K562 (cell line): ENCODE measurements around the gene ADAM22. TPM values are rescaled to one million over a fixed set of nuclear protein-coding genes. Genes with fewer than 3 reads are reported as not detected.
A peak's percentile ranks its signal among the peaks of the same experiment; 100 is the strongest.

Source experiments
- ATAC-seq: fragments of 200-7000 bp; cut with Tn5 transposase; 3 replicates; pipeline ENCODE4 v1.9.1; 2020; ENCODE audit warnings: moderate library complexity
- BruUV-seq: library from RNA; stranded (reverse); fragments of 400-500 nt; replicated peaks from 2 replicates; lab custom pipeline; 2021; lab: Mats Ljungman, UMichigan
- CTCF ChIA-PET: fragments of 300-600 bp; formaldehyde crosslinking; extraction: SDS; loops from one replicate; lab custom pipeline; 2021; ENCODE audit warnings: low intra/inter-chr PET ratio; lab: Yijun Ruan, JAX
- POLR2A ChIA-PET: fragments of 300-600, 350-650 bp; sonication (Branson Sonifier 250); formaldehyde crosslinking; extraction: SDS; loops from one replicate; lab custom pipeline; 2021; ENCODE audit warnings: antibody characterized with exemption, inconsistent platforms; lab: Yijun Ruan, JAX
- DNase-seq, 4 experiments: peaks; one replicate each; pipeline versions ENCODE4 v3.0.0 to v3.0.0-alpha.2; 2011 to 2018; ENCODE audit warnings: low spot score in 3 of 4, mixed read lengths in 3 of 4; ENCODE audit errors: extremely low read depth in 1 of 4
- FAIRE-seq: peaks from 2 replicates; lab custom pipeline; 2011; peaks lifted over from hg19 to GRCh38; lab: Jason Lieb, UNC
- H2AFZ ChIP-seq: 2 replicates; pipeline ENCODE4 v1.6.0; 2011; ENCODE audit warnings: low read depth, low read length, control low read depth, inconsistent platforms
- H3K27ac ChIP-seq: fragments of 200-600 bp; 3 replicates; pipeline ENCODE4 v1.8.0; 2011; ENCODE audit warnings: low read depth, mild to moderate bottlenecking, control low read depth, inconsistent platforms, low read length, moderate library complexity, mixed read lengths; ENCODE audit errors: extremely low read depth
- H3K27me3 ChIP-seq, 2 experiments: fragments of 300-600 bp in 1 of 2; 2 replicates in 1 of 2; 3 replicates in 1 of 2; pipeline versions ENCODE4 v1.6.0 to v1.8.0; 2011; ENCODE audit warnings: inconsistent platforms in 2 of 2, low read length in 2 of 2, mild to moderate bottlenecking in 1 of 2, mixed read lengths in 1 of 2, moderate library complexity in 1 of 2; ENCODE audit not compliant: control insufficient read depth in 2 of 2, insufficient read depth in 2 of 2
- H3K36me3 ChIP-seq: fragments of 300-600 bp; 3 replicates; pipeline ENCODE4 v1.8.0; 2011; ENCODE audit warnings: mild to moderate bottlenecking, low read length, inconsistent platforms; ENCODE audit not compliant: control insufficient read depth, insufficient read depth
- H3K4me1 ChIP-seq, 2 experiments: fragments of 200-600 bp in 1 of 2; replicated peaks in 1 of 2; 2 replicates in 1 of 2; 3 replicates in 1 of 2; pipeline versions ENCODE4 v1.5.1 to v1.8.0; 2011; ENCODE audit warnings: inconsistent platforms in 2 of 2, low read length in 2 of 2, mild to moderate bottlenecking in 1 of 2, mixed read lengths in 1 of 2, moderate library complexity in 1 of 2; ENCODE audit not compliant: control insufficient read depth in 2 of 2, insufficient read depth in 2 of 2
- H3K4me2 ChIP-seq: 2 replicates; pipeline ENCODE4 v1.6.1; 2011; ENCODE audit warnings: low read length, control low read depth, inconsistent platforms, mixed read lengths; ENCODE audit not compliant: insufficient read depth
- H3K4me3 ChIP-seq: fragments of 200-600 bp; sonication (generic), shearing (Covaris generic); 2 replicates; pipeline ENCODE4 v1.5.1; 2016; ENCODE audit warnings: control low read depth, inconsistent platforms
- H3K79me2 ChIP-seq: fragments of 200-600 bp; 3 replicates; pipeline ENCODE4 v1.8.0; 2011; ENCODE audit warnings: low read length, inconsistent platforms; ENCODE audit not compliant: control insufficient read depth, insufficient read depth
- H3K9ac ChIP-seq, 2 experiments: 2 replicates each; pipeline versions ENCODE4 v1.6.0 to v1.6.1; 2011; ENCODE audit warnings: low read depth in 2 of 2, low read length in 2 of 2, control low read depth in 1 of 2, inconsistent platforms in 1 of 2, mild to moderate bottlenecking in 1 of 2, mixed read lengths in 1 of 2; ENCODE audit not compliant: insufficient read depth in 1 of 2
- H3K9me1 ChIP-seq: one replicate; pipeline ENCODE4 v1.6.0; 2011; ENCODE audit warnings: inconsistent platforms, mild to moderate bottlenecking, low read length, moderate library complexity; ENCODE audit not compliant: control insufficient read depth, insufficient read depth
- H3K9me3 ChIP-seq: replicated peaks from 2 replicates; pipeline ENCODE4 v1.5.1; 2011; ENCODE audit warnings: low read depth, low read length, inconsistent platforms; ENCODE audit not compliant: control insufficient read depth, insufficient read depth
- H4K20me1 ChIP-seq: replicated peaks from 2 replicates; pipeline ENCODE4 v1.6.1; 2011; ENCODE audit warnings: low read length, inconsistent platforms, mixed read lengths; ENCODE audit not compliant: control insufficient read depth, insufficient read depth
- ARID1B ChIP-seq: fragments of 450-650 bp; IDR thresholded peaks from 2 replicates; pipeline ENCODE4 v1.6.1; 2016; ENCODE audit warnings: antibody characterized with exemption, mild to moderate bottlenecking, inconsistent platforms
- ARID3A ChIP-seq: IDR thresholded peaks from 2 replicates; pipeline ENCODE4 v1.6.1; 2012; ENCODE audit warnings: low read depth, low read length, improper control_type of control experiment, borderline replicate concordance
- BACH1 ChIP-seq: fragments of 200-800 bp; sonication (Bioruptor generic); IDR thresholded peaks from 2 replicates; pipeline ENCODE4 v1.6.1; 2016; ENCODE audit warnings: missing genetic modification characterization, missing compliant biosample characterization
- EZH2 ChIP-seq: IDR thresholded peaks from 2 replicates; pipeline ENCODE4 v1.6.1; 2012; ENCODE audit warnings: low read depth, mild to moderate bottlenecking, inconsistent platforms, low read length, borderline replicate concordance
- GATAD2B ChIP-seq: fragments of 450-650 bp; IDR thresholded peaks from 2 replicates; pipeline ENCODE4 v1.6.1; 2017; ENCODE audit warnings: mild to moderate bottlenecking, borderline replicate concordance
- KDM2B ChIP-seq: fragments of 250-450 bp; sonication (Bioruptor Pico); IDR thresholded peaks from 2 replicates; pipeline ENCODE4 v1.8.0; 2021; ENCODE audit warnings: mild to moderate bottlenecking, moderate library complexity
- NFE2 ChIP-seq: IDR thresholded peaks from 2 replicates; pipeline ENCODE4 v1.6.1; 2014; ENCODE audit warnings: antibody characterized with exemption, low read depth
- PBX2 ChIP-seq, 2 experiments: IDR thresholded peaks in 1 of 2; conservative IDR thresholded peaks in 1 of 2; 2 replicates each; pipeline ENCODE4 v1.6.1; 2016; ENCODE audit warnings: low read depth in 2 of 2, mild to moderate bottlenecking in 1 of 2, missing compliant biosample characterization in 1 of 2, missing genetic modification characterization in 1 of 2, moderate library complexity in 1 of 2
- TEAD1 ChIP-seq, 2 experiments: fragments of 450-650 bp in 1 of 2; sonication (generic) in 1 of 2; formaldehyde crosslinking; IDR thresholded peaks; 2 replicates each; pipeline versions ENCODE4 v1.4.0 to v1.8.0; 2020 to 2022; ENCODE audit warnings: mild to moderate bottlenecking in 2 of 2, missing genetic modification reagents in 1 of 2
- TSHZ1 ChIP-seq: fragments of 250-450 bp; sonication (Bioruptor Pico); IDR thresholded peaks from 2 replicates; pipeline ENCODE4 v1.4.0; 2020; ENCODE audit warnings: mild to moderate bottlenecking, moderate library complexity
- ZC3H4 ChIP-seq: sonication (generic); formaldehyde crosslinking; IDR thresholded peaks from 2 replicates; pipeline ENCODE4 v1.9.0; 2021; ENCODE audit warnings: missing genetic modification reagents, borderline replicate concordance
- ZNF224 ChIP-seq: sonication (generic); formaldehyde crosslinking; IDR thresholded peaks from 2 replicates; pipeline ENCODE4 v1.8.0; 2022; ENCODE audit warnings: mild to moderate bottlenecking, missing genetic modification reagents
- WGBS: fragments of 100-300 bp; shearing (Covaris generic); methylation state at CpG from one replicate; pipeline ENCODE4 v1.1.6; 2016; ENCODE audit warnings: low coverage, mixed read lengths; ENCODE audit not compliant: insufficient coverage; ENCODE audit errors: missing lambda C conversion rate; 5-methylcytosine and 5-hydroxymethylcytosine counted together
- in situ Hi-C: fragments of 300-500 bp; cut with MboI; formaldehyde crosslinking; loops from 4 replicates; pipeline ENCODE4 v1.15.0; 2018; ENCODE audit warnings: inconsistent platforms, mixed read lengths
- intact Hi-C: fragments of 100-400 bp; cut with micrococcal nuclease; formaldehyde crosslinking; loops from 2 replicates; pipeline ENCODE4 v1.14.2; 2022
- polyA plus RNA-seq, 8 experiments: library from polyadenylated mRNA; depleted of rRNA in 4 of 8; stranded (reverse) in 5 of 8; unstranded in 3 of 8; fragments of >200 nt; fragmentation: Nextera tagmentation in 2 of 8; fragmentation: Illumina TruSeq in 1 of 8; extraction: Ambion mirVana in 2 of 8; extraction: Trizol in 1 of 8; gene quantifications; 2 replicates each; pipeline versions ENCODE4 v1.2.1 to v1.2.3, GENCODE V29; 2011 to 2014; ENCODE audit warnings: inconsistent platforms in 1 of 8, missing spikeins in 1 of 8
- total RNA-seq, 7 experiments: library from RNA; depleted of rRNA in 6 of 7; stranded (reverse); fragments of >200 nt in 6 of 7; fragmentation: Illumina TruSeq in 2 of 7; extraction: Trizol in 2 of 7; gene quantifications; 2 replicates each; pipeline versions ENCODE4 v1.2.1 to v1.2.3, GENCODE V29; 2011 to 2021; ENCODE audit warnings: low replicate concordance in 1 of 7

ADAM22 gene
- total and polyA plus RNA-seq, 9 of the 15 experiments (the other 6 are each of a cell fraction or from before 2014, with no cell fraction given) = 0.01 to 0.58 (median 0.18) TPM

GRCh38 chr7:88224601-88225275 is 290.7 kb downstream of the ADAM22 start:
- Histone ChIP-seq H2AFZ (no peak overlapping the region), H3K4me1 (peaks cover 0 to 9% of the 10 kb centered on the region in 2 experiments; a peak in 2 of 5 replicates), H4K20me1 (no peaks in the 10 kb centered on the region), H3K79me2 (peaks cover under 1% of the 10 kb centered on the region), H3K27ac (no peak overlapping the region), H3K4me3 (no peak overlapping the region), H3K36me3 (no peaks in the 10 kb centered on the region), H3K27me3 (no peaks in the 10 kb centered on the region), H3K4me2 (no peak overlapping the region), H3K9me1 (no peaks in the 10 kb centered on the region), H3K9me3 (no peaks in the 10 kb centered on the region), H3K9ac (no peak overlapping the region)
- no TSS peak for BruUV-seq
- in situ Hi-C loops (loop anchor here (25.0 kb wide), 1 partner anchor 1913 kb away; no protein-coding TSS in a partner anchor), intact Hi-C loops (no loop called here)
- DNase-seq (no peak), FAIRE-seq (no peak), ATAC-seq (no peak)
- ChIA-PET CTCF (no interaction called here), POLR2A (interaction anchor here (0.5 to 1.6 kb wide), 2 partner anchors 11 to 16 kb away, joined by 3 read pairs; no protein-coding TSS in a partner anchor)
- 0% methylated on average over 2 of the region's 2 CpGs for WGBS
- TF ChIP-seq PBX2 (CRISPR knock-in tag; IDR thresholded peaks at IDR 0.05; ENCODE audit: low read depth) = no peak
- TF ChIP-seq PBX2 (tag; conservative IDR thresholded peaks at IDR 0.05; ENCODE audit: low read depth) = no peak
- TF ChIP-seq EZH2 = no peak
- no peak for TF ChIP-seq KDM2B (CRISPR knock-in tag)
- peak; percentile 47; the same call in 1 of the 2 replicates for TF ChIP-seq NFE2
- TF ChIP-seq TEAD1 (CRISPR knock-in tag; IDR thresholded peaks at IDR 0.05) = no peak
- TF ChIP-seq GATAD2B = no peak
- no peak for TF ChIP-seq ZNF224 (CRISPR knock-in tag)
- TF ChIP-seq ZC3H4 (CRISPR knock-in tag) = no peak
- TF ChIP-seq ARID3A = 0 out of 2 replicates have a peak, but pooled peaks have one; percentile 49
- peak; percentile 37 for TF ChIP-seq ARID1B
- no peak for TF ChIP-seq BACH1 (tag)
- no peak for TF ChIP-seq TSHZ1 (CRISPR knock-in tag)
